ENCODE results near the gene ZNF414.
"Not testable (repeated sequence)": the region's sequence is repeated elsewhere in the genome, so short reads cannot be mapped to it uniquely, and the experiment has no call there.

ZNF414 gene

GRCh38 chr19:8513687-8514504 is at the start of gene ZNF414:
Gene ZNF414 (minus strand): TSS chr19:8514167. CDS start chr19:8514046, 121 bp downstream.
- peak; percentile 95 for DNase-seq

- DNase-seq: no peak
These were observed 47.3 kb upstream of the ZNF414 start for GRCh38 chr19:8561075-8561764.

- no peak for DNase-seq
These were observed 44.4 kb upstream of the ZNF414 start for GRCh38 chr19:8558325-8558724.

GRCh38 chr19:8557642-8558238 is 43.8 kb upstream of the ZNF414 start:
- no peak for DNase-seq

- not testable (repeated sequence) for DNase-seq
These were observed 39.8 kb upstream of the ZNF414 start for GRCh38 chr19:8553729-8554128.

GRCh38 chr19:8552810-8553209 is 38.8 kb upstream of the ZNF414 start:
- DNase-seq: peak; percentile 2

- no peak for DNase-seq
These were observed 36.1 kb upstream of the ZNF414 start for GRCh38 chr19:8550070-8550469.

- DNase-seq: no peak
These were observed 31.8 kb upstream of the ZNF414 start for GRCh38 chr19:8545743-8546142.

- no peak for DNase-seq
These were observed 30.2 kb upstream of the ZNF414 start for GRCh38 chr19:8544168-8544567.

- DNase-seq: no peak
These were observed 25.7 kb upstream of the ZNF414 start for GRCh38 chr19:8539621-8540149.

- DNase-seq: no peak
These were observed 23.1 kb upstream of the ZNF414 start for GRCh38 chr19:8537099-8537498.

- DNase-seq: no peak
These were observed 22.3 kb upstream of the ZNF414 start for GRCh38 chr19:8536282-8536681.

GRCh38 chr19:8532225-8532624 is 18.3 kb upstream of the ZNF414 start:
- no peak for DNase-seq

GRCh38 chr19:8531470-8531869 is 17.5 kb upstream of the ZNF414 start:
- no peak for DNase-seq

GRCh38 chr19:8530061-8530679 is 16.2 kb upstream of the ZNF414 start:
- no peak for DNase-seq

- DNase-seq: no peak
These were observed 15.5 kb upstream of the ZNF414 start for GRCh38 chr19:8529369-8530006.

- DNase-seq: no peak
These were observed 14.5 kb upstream of the ZNF414 start for GRCh38 chr19:8528500-8528899.

- DNase-seq: peak; percentile 69
These were observed 12.6 kb upstream of the ZNF414 start for GRCh38 chr19:8526345-8527091.

- DNase-seq: no peak
These were observed 11.4 kb upstream of the ZNF414 start for GRCh38 chr19:8525401-8525684.

- DNase-seq: no peak
These were observed 5.4 kb upstream of the ZNF414 start for GRCh38 chr19:8519388-8519787.

- DNase-seq: no peak
These were observed 4.6 kb upstream of the ZNF414 start for GRCh38 chr19:8518536-8518935.
